Chondrocyte (in vitro differentiated cells): Measurements from ENCODE around the gene BBS9. TPM values are rescaled to one million over a fixed set of nuclear protein-coding genes. Genes with fewer than 3 reads are reported as not detected.

Source experiments
- DNase-seq: peaks from one replicate; pipeline ENCODE4 v3.0.0; 2021; ENCODE audit warnings: mixed read lengths, low spot score
- H3K27ac Mint-ChIP-seq: one replicate; pipeline ENCODE4 v1.8.0; 2021; ENCODE audit warnings: mild to moderate bottlenecking, moderate library complexity, mixed read lengths; ENCODE audit not compliant: unreplicated experiment
- H3K27me3 Mint-ChIP-seq: 2 replicates; pipeline ENCODE4 v1.8.0; 2021; ENCODE audit warnings: low read depth, mixed read lengths
- H3K36me3 Mint-ChIP-seq: 2 replicates; pipeline ENCODE4 v1.8.0; 2021; ENCODE audit warnings: low read depth, mixed read lengths
- H3K4me1 Mint-ChIP-seq: 2 replicates; pipeline ENCODE4 v1.8.0; 2021; ENCODE audit warnings: low read depth, mild to moderate bottlenecking, mixed read lengths
- H3K4me3 Mint-ChIP-seq: one replicate; pipeline ENCODE4 v1.8.0; 2021; ENCODE audit warnings: mild to moderate bottlenecking, moderate library complexity, mixed read lengths; ENCODE audit not compliant: unreplicated experiment
- H3K9me3 Mint-ChIP-seq: 2 replicates; pipeline ENCODE4 v1.8.0; 2021; ENCODE audit warnings: low read depth, mixed read lengths
- CTCF ChIP-seq: fragments of 200-600 bp; sonication (generic); IDR thresholded peaks from 2 replicates; pipeline ENCODE4 v1.5.0; 2021; ENCODE audit warnings: antibody characterized with exemption, mild to moderate bottlenecking, moderate library complexity
- total RNA-seq: library from RNA; stranded (reverse); gene quantifications from 3 replicates; pipeline ENCODE4 v1.2.1, GENCODE V29; 2021

Gene BBS9
- total RNA-seq, 1 donor from 2014 or later = 16.5 TPM

GRCh38 chr7:33596686-33597085 is 467.3 kb downstream of the BBS9 start:
- H3K4me1 Mint-ChIP-seq = peaks cover 8% of the 10 kb centered on the region
- no peak for TF ChIP-seq CTCF
- H3K27ac Mint-ChIP-seq = no peak overlapping the region
- H3K27me3 Mint-ChIP-seq = no peaks in the 10 kb centered on the region
- no peak for DNase-seq
- no peak overlapping the region for H3K4me3 Mint-ChIP-seq
- H3K36me3 Mint-ChIP-seq = no peaks in the 10 kb centered on the region
- no peaks in the 10 kb centered on the region for H3K9me3 Mint-ChIP-seq

GRCh38 chr7:33597181-33597580 is 467.8 kb downstream of the BBS9 start:
- H3K27ac Mint-ChIP-seq = no peak overlapping the region
- H3K4me3 Mint-ChIP-seq = no peak overlapping the region
- no peaks in the 10 kb centered on the region for H3K36me3 Mint-ChIP-seq
- TF ChIP-seq CTCF = no peak
- H3K4me1 Mint-ChIP-seq = peaks cover 8% of the 10 kb centered on the region
- H3K27me3 Mint-ChIP-seq = no peaks in the 10 kb centered on the region
- H3K9me3 Mint-ChIP-seq = no peaks in the 10 kb centered on the region
- no peak for DNase-seq

- TF ChIP-seq CTCF = no peak
- Mint-ChIP-seq H3K27ac (no peak overlapping the region), H3K4me1 (peaks cover 8% of the 10 kb centered on the region), H3K9me3 (no peaks in the 10 kb centered on the region), H3K27me3 (no peaks in the 10 kb centered on the region), H3K4me3 (no peak overlapping the region), H3K36me3 (peaks cover 3% of the 10 kb centered on the region)
- no peak for DNase-seq
Observed at GRCh38 chr7:33601101-33601500, 471.7 kb downstream of the BBS9 start.

- TF ChIP-seq CTCF = no peak
- Mint-ChIP-seq H3K9me3 (no peaks in the 10 kb centered on the region), H3K27me3 (no peaks in the 10 kb centered on the region), H3K36me3 (peaks cover 3% of the 10 kb centered on the region), H3K27ac (no peak overlapping the region), H3K4me1 (peaks cover 3% of the 10 kb centered on the region), H3K4me3 (no peak overlapping the region)
- DNase-seq = no peak
Observed at GRCh38 chr7:33601884-33602283, 472.5 kb downstream of the BBS9 start.

- H3K4me3 Mint-ChIP-seq = no peak overlapping the region
- H3K27me3 Mint-ChIP-seq = no peaks in the 10 kb centered on the region
- H3K4me1 Mint-ChIP-seq = no peaks in the 10 kb centered on the region
- H3K9me3 Mint-ChIP-seq = peaks cover 6% of the 10 kb centered on the region
- TF ChIP-seq CTCF = no peak
- no peak for DNase-seq
- peaks cover 5% of the 10 kb centered on the region for H3K36me3 Mint-ChIP-seq
- no peak overlapping the region for H3K27ac Mint-ChIP-seq
Observed at GRCh38 chr7:33604056-33604455, 474.7 kb downstream of the BBS9 start.
